Stimulated activated CD4-positive, alpha-beta T cell treated with anti-CD3 and anti-CD28 coated beads, Interleukin-12 subunit alpha, Interleukin-12 subunit beta, amount 100 ng/mL, for 24 hours (primary cell): Measurements from ENCODE around the gene F11.
"Not testable (repeated sequence)": the region's sequence is repeated elsewhere in the genome, so short reads cannot be mapped to it uniquely, and the experiment has no call there.

ENCODE experiments used
- DNase-seq, 2 experiments: peaks; one replicate each; pipeline ENCODE4 v3.0.0-alpha.2; 2020; ENCODE audit warnings: low read depth in 2 of 2

The F11 gene

GRCh38 chr4:186249785-186250754 is 15.9 kb upstream of the F11 start:
- DNase-seq: no peak

GRCh38 chr4:186250760-186251159 is 15.2 kb upstream of the F11 start:
- no peak for DNase-seq

- DNase-seq: no peak
Measured at GRCh38 chr4:186255122-186255521, 10.9 kb upstream of the F11 start.

GRCh38 chr4:186258216-186258811 is 7.7 kb upstream of the F11 start:
- no peak for DNase-seq

- DNase-seq: no peak
Measured at GRCh38 chr4:186260117-186260503, 5.9 kb upstream of the F11 start.

GRCh38 chr4:186260504-186261448 is 5.2 kb upstream of the F11 start:
- no peak for DNase-seq

GRCh38 chr4:186264660-186265059 is 1.3 kb upstream of the F11 start:
- DNase-seq: no peak

GRCh38 chr4:186265250-186265649 is 739 bp upstream of the F11 start:
- not testable (repeated sequence) for DNase-seq

GRCh38 chr4:186266729-186267456 is 904 bp downstream of the F11 start:
- no peak for DNase-seq

GRCh38 chr4:186271081-186271678 is 5.2 kb downstream of the F11 start:
- DNase-seq: no peak

- DNase-seq: no peak
Measured at GRCh38 chr4:186272699-186273391, 6.9 kb downstream of the F11 start.

- not testable (repeated sequence) for DNase-seq
Measured at GRCh38 chr4:186273392-186273789, 7.4 kb downstream of the F11 start.

GRCh38 chr4:186283311-186283710 is 17.3 kb downstream of the F11 start:
- no peak for DNase-seq

- DNase-seq: no peak
Measured at GRCh38 chr4:186285147-186285546, 19.2 kb downstream of the F11 start.

GRCh38 chr4:186286581-186286980 is 20.6 kb downstream of the F11 start:
- no peak for DNase-seq

- DNase-seq: no peak
Measured at GRCh38 chr4:186291256-186291890, 25.4 kb downstream of the F11 start.

GRCh38 chr4:186294160-186294559 is 28.2 kb downstream of the F11 start:
- no peak for DNase-seq

GRCh38 chr4:186296481-186296880 is 30.5 kb downstream of the F11 start:
- DNase-seq: no peak

- no peak for DNase-seq
Measured at GRCh38 chr4:186297013-186297645, 31.1 kb downstream of the F11 start.
